ENCODE data around the gene IL27RA.

Gene IL27RA

DNA sequence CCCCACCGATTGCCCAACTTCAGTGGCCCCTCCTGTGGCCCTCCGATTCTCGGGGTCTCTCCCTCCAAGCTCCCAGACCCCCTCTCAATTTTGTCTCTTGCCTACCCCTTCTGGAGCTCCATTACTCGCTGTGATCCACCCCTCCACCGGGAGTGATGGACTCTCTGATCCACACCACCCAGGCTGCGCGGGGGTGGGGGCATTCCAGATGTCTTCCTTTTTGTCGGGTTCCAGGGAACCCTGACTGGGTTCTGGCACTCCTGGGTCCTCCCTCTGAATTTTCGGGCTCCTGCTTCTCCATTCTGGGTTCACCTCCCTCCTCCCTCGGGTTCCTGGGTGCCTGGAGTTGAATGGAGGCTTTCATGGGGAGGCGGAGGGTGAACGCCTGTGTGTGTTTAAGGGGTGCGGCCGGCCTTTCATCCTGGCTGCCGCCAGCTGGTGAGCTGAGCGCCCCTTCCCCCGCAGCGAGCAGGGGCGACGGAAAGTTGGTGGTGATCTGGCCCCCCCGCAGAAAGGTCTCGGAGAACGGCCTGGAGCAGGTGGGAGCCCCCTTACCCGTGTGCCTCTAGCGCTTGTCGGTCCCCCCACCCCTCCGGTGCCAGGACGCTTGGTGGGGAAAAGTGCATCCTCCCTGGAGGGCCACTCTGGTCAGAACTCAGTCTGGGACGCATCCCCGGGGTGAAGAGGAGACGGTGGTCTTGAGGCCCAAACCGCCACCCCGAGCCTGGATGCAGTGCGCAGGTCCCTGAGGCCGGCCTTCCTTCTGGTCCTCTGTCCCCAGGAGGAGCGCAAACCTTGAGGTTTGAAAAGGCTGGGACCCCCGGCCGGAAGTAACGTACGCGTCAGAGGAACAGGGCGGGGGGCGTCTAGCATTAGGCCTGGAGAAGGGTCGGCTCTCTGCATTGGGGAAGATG is 42.6 kb downstream of the IL27RA start:
- Mint-ChIP-seq H3K27ac (peak overlapping the region; percentile 70), H3K27me3 (no peaks in the 10 kb centered on the region), H3K4me1 (ENCODE audit: low read depth) (peaks cover 20% of the 10 kb centered on the region), H3K36me3 (ENCODE audit: low read depth) (no peaks in the 10 kb centered on the region), H3K9me3 (no peaks in the 10 kb centered on the region), H3K4me3 (peak overlapping the region; percentile 93)

DNA sequence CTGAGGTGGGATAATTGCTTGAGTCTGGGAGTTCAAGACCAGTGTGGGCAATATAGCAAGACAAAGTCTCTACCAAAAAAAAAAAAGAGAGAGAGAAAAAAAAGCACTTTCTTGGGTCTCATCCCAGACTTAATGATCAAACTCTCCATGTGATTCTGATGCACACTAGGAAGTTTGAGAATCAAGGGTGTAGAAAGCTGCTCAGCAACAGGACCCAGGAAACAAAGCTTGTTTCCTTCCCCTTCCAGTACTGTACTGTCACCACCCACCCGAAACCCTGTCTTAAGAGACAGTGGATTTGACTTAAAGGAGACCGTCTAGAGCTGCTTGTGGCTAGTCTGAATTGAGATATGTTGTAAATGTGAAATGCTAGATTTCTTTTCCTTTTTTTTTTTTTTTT is 46.8 kb downstream of the IL27RA start:
- Mint-ChIP-seq H3K4me1 (ENCODE audit: low read depth) (peaks cover 28% of the 10 kb centered on the region), H3K27me3 (no peaks in the 10 kb centered on the region), H3K36me3 (ENCODE audit: low read depth) (no peaks in the 10 kb centered on the region), H3K9me3 (no peaks in the 10 kb centered on the region), H3K4me3 (no peak overlapping the region), H3K27ac (no peak overlapping the region)

DNA sequence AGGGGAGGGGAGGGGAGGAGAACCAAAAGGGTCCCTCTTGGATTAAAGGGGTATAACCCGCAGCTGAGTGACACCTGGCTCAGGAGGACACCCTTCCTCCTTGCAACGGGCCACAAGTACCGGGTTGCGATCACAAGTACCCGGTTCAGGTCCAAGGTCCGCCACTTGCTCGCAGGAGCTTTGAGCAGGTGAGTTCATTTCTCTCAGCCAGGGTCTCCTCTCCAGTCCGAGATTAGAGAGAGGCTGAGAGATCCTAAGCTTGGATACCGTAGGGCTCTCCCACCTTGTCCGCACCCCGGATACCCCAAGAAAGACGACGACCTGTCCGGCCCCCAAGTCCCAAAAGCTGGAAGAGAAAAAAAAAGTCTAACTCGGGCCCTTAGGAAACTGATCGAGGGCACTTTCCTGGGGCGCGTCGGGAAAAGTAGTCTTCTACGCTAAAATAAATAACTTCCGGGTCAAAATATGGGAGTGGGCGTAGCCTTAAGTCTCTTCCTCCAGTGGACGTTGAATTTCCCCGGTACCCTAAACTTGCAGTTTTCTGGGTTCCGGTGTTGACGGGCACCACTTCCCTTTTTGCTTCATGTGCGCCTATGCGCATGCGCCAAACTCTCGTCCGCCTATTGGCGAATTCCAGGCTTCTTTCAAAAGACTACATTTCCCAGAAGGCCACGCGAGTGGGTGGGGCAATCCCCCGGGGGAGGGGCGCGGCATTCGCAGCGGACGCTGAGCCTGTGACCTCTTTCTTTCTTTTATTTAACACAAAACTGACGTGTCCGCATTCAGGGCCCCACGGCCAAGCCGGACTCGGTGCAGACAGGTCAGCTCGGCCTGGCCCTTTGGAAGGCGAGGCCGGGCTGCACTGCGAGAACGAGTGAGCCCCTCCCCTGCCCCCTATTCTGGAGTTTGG is 49.6 kb downstream of the IL27RA start:
- Mint-ChIP-seq H3K36me3 (ENCODE audit: low read depth) (no peaks in the 10 kb centered on the region), H3K9me3 (no peaks in the 10 kb centered on the region), H3K27ac (peak overlapping the region; percentile 87), H3K4me1 (ENCODE audit: low read depth) (peaks cover 11% of the 10 kb centered on the region), H3K27me3 (no peaks in the 10 kb centered on the region), H3K4me3 (peak overlapping the region; percentile 89)

DNA sequence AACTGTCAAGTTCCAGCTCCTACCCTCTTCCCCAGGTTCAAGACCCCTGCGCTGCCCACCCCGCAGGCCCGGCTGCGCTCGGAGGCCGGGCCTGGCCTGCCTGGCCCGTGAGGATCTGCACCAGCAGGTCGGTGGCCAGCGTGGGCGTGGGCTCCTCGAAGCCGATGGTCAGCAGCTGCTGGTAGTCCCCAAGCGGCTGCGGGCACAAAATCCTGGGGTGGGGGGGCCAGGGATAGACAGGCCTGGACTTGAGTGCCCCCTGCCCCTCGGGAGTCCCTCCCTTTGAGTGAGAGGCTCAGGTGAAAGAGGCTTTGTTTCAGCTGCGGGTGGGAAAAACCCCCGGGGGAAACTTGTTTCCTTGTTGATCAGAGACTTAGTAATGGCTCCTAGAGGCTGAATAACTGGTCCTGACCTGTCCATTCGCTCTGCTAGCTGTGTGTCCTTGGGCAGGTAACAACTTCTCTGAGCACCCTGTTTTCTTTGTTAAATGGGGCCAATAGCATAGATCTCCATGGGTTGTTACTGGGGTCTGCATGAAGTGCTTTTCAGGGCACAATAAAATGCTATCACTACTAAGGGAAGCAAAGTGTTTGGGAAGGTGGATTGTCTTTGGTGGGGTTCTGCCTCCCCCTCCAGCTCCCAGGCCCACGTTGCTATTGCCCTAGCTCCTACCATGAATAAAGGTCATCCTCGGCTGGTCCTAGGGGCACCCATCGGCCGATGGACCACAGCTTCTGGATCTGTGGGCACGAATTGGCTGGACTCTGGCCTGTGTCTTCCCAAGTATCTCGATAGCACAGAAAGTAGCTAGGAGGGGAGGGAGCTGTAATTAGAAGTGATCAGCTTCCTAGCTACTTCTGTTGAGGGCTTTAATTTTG is 50.5 kb downstream of the IL27RA start:
- H3K9me3 Mint-ChIP-seq: no peaks in the 10 kb centered on the region
- H3K4me1 Mint-ChIP-seq (ENCODE audit: low read depth): peaks cover 11% of the 10 kb centered on the region
- no peaks in the 10 kb centered on the region for H3K36me3 Mint-ChIP-seq (ENCODE audit: low read depth)
- H3K4me3 Mint-ChIP-seq: peak overlapping the region; percentile 89
- peak overlapping the region; percentile 87 for H3K27ac Mint-ChIP-seq
- H3K27me3 Mint-ChIP-seq: no peaks in the 10 kb centered on the region

DNA sequence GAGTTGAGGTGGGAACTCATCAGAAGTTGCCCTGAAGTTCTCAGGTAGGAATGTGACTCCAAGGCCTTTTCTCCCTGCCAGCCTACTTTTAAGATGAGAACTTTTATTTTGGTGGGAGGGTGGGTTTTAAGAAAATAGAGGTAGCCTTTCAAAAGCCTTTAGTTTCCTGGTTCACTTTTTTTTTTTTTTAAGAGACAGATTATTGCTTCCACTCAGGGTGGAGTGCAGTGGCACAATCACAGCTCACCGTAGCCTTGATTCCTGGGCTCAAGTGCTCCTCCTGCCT is 51.1 kb downstream of the IL27RA start:
- no peaks in the 10 kb centered on the region for H3K27me3 Mint-ChIP-seq
- no peaks in the 10 kb centered on the region for H3K36me3 Mint-ChIP-seq (ENCODE audit: low read depth)
- H3K9me3 Mint-ChIP-seq: no peaks in the 10 kb centered on the region
- peak overlapping the region; percentile 89 for H3K4me3 Mint-ChIP-seq
- H3K4me1 Mint-ChIP-seq (ENCODE audit: low read depth): peaks cover 11% of the 10 kb centered on the region
- no peak overlapping the region for H3K27ac Mint-ChIP-seq

DNA sequence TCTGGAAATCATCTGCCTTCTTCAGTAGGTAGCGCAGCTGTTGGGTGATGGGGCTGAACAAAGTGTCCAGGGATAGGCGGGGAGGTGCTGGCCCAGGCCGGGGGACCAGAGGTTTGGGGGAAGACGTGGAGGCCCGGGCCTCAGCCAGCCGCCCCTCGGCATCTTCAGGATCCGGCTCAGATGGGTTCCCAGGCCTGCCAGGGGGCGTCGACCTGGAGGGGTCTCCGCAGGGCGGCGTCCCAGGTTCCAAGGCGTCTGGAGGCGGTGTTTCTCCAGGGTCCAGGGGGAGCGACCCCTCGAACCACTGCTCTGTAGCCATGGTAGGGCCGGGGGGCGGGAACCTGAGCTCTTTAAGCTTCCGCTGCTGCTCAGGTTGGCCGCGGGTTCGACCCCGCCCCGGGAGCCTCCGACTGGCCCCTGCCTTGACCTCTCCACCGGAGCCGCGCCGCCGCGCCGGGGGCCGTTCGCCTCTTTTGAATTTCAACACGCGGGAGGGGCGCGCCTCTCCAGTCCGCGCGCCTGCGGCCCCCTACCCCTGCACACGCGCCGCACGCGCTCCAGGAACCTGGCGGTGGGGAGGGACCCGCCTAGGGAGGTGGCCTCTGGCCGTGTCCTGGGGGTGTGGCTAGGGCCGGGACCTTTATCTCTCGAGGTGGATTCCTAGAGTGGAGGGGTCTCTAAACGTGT is 53.9 kb downstream of the IL27RA start, which contains the start of gene C19orf67:
C19orf67 (minus strand) TSS at position 475 of the 687 bp plus-strand sequence; CDS start at position 319, 156 bp downstream.
- Mint-ChIP-seq H3K4me3 (no peak within 1 kb of the TSS), H3K27me3 (no peaks in the 10 kb centered on the region), H3K27ac (no peak within 1 kb of the TSS), H3K9me3 (no peaks in the 10 kb centered on the region), H3K36me3 (ENCODE audit: low read depth) (peaks cover 15% of the 10 kb centered on the region), H3K4me1 (ENCODE audit: low read depth) (peaks cover 12% of the 10 kb centered on the region)

DNA sequence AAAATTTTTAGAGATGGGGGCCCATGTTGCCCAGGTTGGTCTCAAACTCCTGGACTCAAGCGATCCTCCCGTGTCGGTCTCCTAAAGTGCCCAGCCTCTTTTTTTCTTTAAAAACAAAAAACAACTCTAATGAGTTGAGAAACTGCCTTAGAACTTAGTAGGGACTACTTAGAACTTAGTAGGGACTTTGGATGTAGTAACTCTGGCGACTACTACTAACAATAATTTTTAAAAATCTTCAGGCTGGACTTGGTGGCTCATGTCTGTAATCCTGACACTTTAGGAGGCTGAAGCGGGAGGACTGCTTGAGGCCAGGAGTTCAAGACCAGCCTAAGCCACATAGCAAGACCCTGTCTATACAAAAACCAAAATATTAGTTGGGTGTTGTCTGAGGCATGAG is 54.5 kb downstream of the IL27RA start:
- H3K9me3 Mint-ChIP-seq: no peaks in the 10 kb centered on the region
- H3K36me3 Mint-ChIP-seq (ENCODE audit: low read depth): peaks cover 15% of the 10 kb centered on the region
- peaks cover 11% of the 10 kb centered on the region for H3K4me1 Mint-ChIP-seq (ENCODE audit: low read depth)
- no peak overlapping the region for H3K4me3 Mint-ChIP-seq
- H3K27ac Mint-ChIP-seq: no peak overlapping the region
- H3K27me3 Mint-ChIP-seq: no peaks in the 10 kb centered on the region

DNA sequence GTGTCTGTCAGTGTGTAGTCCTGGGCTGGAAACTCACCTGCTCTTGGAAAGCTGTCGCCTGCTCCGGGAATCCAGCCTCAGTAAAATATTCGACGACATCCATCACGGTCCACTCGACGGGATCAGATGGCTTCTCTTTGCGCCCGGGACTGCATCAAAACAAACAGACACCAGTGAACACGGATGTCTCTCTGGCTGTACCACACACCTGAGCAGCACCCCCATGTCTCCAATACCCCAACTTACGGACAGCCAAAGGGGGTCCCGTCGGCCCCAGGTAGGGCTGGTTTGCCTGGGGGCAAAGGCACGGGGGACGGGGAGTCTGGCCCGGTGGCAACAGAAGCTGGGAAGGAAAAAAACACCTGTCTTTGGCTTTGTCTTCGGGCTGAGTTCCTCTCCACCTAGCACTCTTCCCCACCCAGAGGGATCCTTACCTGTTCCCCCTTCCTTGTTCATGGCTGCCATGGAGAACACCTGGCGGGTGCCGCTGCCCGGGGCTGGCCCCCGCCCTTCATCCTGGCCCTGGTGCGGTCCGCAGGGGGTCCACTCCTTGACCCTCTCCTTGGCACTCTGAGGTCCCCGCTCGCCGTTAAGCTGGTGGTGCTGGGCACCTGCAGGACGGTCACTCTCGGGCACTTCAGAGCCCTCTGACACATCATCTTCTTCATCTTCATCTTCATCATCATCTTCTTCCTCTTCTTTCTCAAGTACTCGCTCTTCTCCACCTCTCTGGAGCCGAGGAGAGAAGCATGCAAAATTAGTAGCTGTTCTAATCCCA is 57.3 kb downstream of the IL27RA start:
- H3K27ac Mint-ChIP-seq: peak overlapping the region; percentile 77
- H3K27me3 Mint-ChIP-seq: no peaks in the 10 kb centered on the region
- H3K4me3 Mint-ChIP-seq: peak overlapping the region; percentile 77
- peaks cover 23% of the 10 kb centered on the region for H3K36me3 Mint-ChIP-seq (ENCODE audit: low read depth)
- peaks cover 16% of the 10 kb centered on the region for H3K4me1 Mint-ChIP-seq (ENCODE audit: low read depth)
- H3K9me3 Mint-ChIP-seq: peaks cover 6% of the 10 kb centered on the region

DNA sequence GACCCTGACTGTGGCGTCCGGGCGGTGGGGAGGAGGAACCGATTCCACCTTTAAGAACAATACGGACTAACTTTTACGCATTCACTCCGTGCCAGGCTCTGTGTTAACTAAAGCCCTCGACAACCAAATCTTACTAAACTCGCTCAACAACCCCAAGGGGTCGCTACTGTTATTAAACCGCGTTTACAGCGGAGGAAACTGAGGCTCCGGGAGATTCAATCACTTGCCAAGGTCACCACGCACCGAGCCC is 57.8 kb downstream of the IL27RA start:
- H3K27ac Mint-ChIP-seq: peak overlapping the region; percentile 77
- peaks cover 16% of the 10 kb centered on the region for H3K4me1 Mint-ChIP-seq (ENCODE audit: low read depth)
- peaks cover 23% of the 10 kb centered on the region for H3K36me3 Mint-ChIP-seq (ENCODE audit: low read depth)
- H3K4me3 Mint-ChIP-seq: peak overlapping the region; percentile 77
- no peaks in the 10 kb centered on the region for H3K27me3 Mint-ChIP-seq
- peaks cover 6% of the 10 kb centered on the region for H3K9me3 Mint-ChIP-seq

DNA sequence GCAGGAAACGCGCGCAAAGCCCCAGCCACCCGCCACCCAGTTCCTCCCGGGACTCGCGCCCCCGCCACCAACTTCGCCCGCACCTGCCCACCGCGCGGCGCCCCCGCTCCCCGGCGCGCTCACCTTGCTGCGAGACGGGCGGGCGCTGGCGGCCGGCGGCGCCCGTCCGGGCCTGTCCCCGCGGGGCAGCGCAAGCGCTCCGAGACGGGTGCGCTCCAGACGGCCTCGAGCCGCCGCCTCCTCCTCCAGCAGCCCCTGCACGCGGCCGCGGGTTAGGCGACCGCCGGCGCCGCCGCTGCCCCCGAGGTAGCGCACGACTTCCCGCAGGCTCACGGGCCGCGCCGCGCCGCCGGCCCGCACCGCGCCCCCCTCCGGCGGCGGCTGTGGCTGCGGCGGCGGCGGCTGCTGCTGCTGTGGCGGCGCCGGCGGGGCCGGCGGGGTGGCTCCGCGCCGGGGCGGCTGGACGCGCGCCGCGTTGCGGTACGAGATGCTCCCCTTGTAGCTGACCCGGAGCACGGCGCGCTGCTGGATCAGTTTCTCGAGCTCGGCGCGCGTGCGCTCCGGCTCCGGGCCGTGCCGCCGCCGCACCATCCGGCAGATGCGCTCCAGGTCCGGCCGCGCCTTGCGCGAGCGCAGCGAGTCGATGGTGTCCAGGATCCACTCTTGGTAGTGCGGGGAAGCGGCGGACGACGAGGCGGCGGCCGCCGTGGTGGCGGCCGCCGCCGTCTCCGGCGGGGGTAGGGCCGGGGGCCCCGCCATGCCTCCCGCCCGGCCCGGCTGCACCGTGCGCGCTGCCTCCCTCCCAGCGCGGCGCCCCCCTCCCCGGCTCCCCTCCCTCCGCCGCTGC is 58.3 kb downstream of the IL27RA start:
- H3K9me3 Mint-ChIP-seq: peaks cover 6% of the 10 kb centered on the region
- H3K4me1 Mint-ChIP-seq (ENCODE audit: low read depth): peaks cover 16% of the 10 kb centered on the region
- H3K36me3 Mint-ChIP-seq (ENCODE audit: low read depth): peaks cover 23% of the 10 kb centered on the region
- no peaks in the 10 kb centered on the region for H3K27me3 Mint-ChIP-seq
- H3K27ac Mint-ChIP-seq: peak overlapping the region; percentile 77
- peak overlapping the region; percentile 78 for H3K4me3 Mint-ChIP-seq

DNA sequence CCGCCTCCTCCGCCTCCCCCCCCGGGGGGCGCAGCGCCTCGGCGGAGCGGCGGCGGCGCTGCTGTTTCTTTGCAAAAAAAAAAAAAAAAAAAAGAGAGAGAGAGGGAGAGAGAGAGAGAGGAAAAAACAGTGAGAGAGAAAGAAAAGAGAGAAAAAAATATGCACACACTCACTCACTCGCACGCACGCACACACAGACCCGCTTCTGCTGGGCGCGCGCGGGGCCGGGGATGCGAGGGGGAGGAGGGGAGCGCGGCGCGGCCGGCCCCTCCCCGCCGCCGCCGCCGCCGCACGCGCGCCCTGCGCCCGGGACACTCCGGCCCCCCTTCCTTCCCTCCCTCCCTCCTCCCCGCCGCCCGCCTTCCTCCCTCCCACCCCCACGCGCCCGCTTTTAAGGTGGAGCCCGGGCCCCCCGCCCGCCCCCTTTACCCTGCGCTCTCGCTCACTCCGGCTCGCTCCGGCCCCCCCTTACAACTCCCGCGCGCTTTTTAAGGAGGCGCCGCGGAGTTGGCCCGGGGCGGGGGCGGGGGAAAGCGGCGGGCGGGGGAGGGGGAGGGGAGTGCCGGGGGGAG is 59.0 kb downstream of the IL27RA start, which contains the start of gene SAMD1:
SAMD1 (minus strand) TSS at position 243 of the 572 bp plus-strand sequence.
- peaks cover 16% of the 10 kb centered on the region for H3K4me1 Mint-ChIP-seq (ENCODE audit: low read depth)
- peak within 1 kb of the TSS; percentile 93 for H3K4me3 Mint-ChIP-seq
- no peaks in the 10 kb centered on the region for H3K27me3 Mint-ChIP-seq
- peak within 1 kb of the TSS; percentile 95 for H3K27ac Mint-ChIP-seq
- peaks cover 6% of the 10 kb centered on the region for H3K9me3 Mint-ChIP-seq
- peaks cover 23% of the 10 kb centered on the region for H3K36me3 Mint-ChIP-seq (ENCODE audit: low read depth)

DNA sequence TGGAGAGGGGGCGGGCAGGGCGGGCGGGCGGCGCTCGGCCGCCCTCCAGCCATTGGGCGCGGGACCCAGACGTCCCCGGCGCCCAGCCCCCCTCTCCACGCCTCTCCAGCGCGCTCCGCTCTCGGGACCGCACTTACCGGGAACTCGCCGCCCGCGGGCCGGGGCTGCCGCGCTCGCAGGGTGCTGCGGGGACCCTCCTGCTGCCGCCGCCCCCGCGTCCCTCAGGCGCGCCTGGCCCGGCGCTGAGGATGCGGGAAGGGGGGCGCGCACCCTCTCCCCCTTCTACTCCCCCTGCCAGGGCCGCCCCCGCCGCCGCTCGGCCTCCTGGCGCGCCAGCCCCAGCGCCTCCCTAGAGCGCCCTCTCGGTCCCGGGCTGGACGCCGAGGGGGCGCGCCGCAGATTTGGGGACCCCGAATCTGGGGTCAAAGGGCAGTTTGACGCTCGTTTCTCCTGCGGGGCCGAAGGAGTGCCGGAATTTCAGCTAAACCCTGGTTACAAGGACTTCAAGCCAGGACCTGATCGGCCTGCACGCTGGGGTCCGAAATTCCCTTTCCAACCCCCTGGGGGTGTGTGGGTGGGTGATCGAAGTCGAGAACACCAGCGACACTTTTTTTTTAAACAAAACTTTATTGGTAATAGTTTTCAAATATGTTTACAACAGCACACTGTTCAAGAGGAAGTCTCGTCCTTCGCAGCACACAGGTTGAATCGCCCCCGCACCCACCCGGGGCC is 59.7 kb downstream of the IL27RA start:
- Mint-ChIP-seq H3K9me3 (peaks cover 6% of the 10 kb centered on the region), H3K4me3 (peak overlapping the region; percentile 93), H3K36me3 (ENCODE audit: low read depth) (peaks cover 23% of the 10 kb centered on the region), H3K27me3 (no peaks in the 10 kb centered on the region), H3K27ac (peak overlapping the region; percentile 95), H3K4me1 (ENCODE audit: low read depth) (peaks cover 16% of the 10 kb centered on the region)
